Amniotic stem cell (primary cell): ENCODE results near the gene MYO18B.

Source experiments
- DNase-seq: peaks from one replicate; lab custom pipeline; 2025; lab: John Stamatoyannopoulos, UW

Gene MYO18B

DNA sequence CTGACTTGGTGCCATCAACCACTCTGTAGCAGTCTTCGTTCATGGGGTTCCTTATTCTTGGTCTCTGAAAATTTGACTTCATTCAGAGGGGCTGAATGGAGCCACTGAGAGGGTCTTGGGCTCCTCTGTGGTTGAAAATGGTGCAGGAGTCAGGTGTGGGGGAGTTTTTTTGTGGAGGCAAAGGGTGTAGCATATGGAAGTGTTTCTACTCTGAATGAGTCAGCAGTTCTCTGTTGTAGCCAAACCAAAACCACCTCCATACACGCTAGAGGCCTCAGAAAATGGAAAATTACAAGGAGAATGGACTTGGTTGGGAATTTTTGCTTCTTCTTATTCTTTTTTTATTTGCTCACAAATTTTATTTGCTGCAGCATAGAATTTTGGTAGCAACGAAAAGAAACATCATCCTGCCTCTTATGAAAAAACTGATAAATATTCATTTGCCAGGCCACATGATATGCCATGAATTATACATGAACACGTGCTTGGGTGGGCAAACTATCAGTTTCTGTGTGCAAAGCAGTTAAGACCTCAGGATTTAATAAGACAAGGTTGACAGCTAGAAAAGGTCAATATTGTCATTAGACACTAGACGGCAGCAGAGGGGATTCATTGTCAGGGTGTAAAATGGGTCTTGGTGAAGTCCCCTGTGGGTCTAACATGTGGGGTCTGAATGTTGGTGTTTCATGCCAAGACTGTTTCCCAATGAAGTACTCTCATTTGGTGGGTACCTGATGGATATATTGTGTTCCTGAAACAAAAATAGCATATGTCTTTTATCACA, 111.7 kb downstream of the MYO18B start:
- DNase-seq = no peak

DNA sequence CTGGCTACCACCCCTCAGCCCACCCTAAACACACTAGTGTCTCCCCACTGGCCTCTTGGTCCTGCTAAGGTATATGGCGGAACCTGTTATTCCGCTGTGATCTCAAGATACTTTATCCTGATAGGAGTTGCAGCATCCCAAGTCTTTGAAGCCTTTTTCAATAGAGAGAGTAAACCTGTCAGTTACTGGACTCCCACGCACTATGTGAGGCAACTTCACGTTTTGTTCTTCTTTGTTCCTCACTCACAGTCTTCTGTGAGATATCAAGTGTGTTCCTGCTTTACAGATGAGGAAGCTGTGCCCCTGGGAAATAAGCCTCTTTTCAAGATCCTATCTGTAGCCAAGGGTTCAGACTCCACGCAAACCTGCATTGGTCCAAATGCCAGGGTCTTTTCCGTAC, 127.8 kb downstream of the MYO18B start:
- no peak for DNase-seq

DNA sequence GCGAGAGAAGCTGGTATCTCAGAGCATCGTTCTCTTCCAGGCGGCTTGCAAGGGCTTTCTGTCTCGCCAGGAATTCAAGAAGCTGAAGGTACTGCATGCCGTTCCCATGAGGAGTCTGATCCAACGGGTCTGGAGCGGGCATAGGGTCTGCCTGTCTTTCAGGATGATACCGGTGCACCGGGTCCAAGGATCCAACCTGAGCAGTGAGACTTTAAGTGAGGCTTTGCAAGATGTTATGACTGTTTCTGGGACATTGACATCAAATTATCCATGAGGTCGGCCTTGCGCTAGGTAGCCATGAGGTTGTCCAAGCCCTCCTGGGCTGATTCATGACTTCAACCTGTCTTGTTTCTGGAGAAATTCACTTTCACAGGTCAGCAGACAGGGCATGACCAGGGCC, 132.3 kb downstream of the MYO18B start:
- no peak for DNase-seq

DNA sequence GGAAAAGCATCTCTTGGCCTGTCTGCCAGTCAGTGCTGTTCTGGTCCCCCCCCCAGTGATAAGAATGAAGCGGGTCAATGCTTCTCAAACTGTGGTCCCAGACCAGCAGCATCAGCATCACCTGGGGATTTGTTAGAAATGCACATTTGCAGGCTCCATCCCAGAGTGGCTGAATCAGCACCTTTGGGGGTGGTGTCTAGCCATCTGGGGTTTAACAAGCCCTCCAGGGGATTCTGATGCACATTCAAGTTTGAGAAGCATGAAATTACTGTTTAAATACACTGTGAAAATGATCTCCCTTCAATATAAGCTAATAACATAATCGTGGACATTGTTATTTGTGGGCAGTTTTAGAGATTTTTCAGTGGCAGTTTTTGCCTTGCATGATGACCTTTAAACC, 133.5 kb downstream of the MYO18B start:
- no peak for DNase-seq

DNA sequence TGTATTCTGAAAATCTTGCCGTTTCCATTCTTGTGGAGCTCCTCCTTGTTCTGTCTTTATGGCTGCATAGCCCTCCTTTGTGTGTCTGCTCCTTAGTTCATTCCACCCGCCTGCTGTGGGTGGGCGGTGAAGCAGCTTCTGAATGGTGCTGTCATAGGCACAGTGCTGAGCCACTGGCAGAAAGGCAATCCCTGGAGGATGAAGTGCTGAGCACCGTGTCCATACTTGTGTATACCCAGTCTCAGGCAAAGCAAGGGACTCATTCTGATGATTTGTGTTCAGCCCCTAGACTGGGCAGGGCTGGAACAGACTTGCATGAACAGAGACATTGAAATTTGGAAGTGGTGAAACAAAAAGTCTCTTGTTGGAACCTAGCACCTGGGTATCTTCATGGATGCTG, 134.9 kb downstream of the MYO18B start:
- DNase-seq = no peak

DNA sequence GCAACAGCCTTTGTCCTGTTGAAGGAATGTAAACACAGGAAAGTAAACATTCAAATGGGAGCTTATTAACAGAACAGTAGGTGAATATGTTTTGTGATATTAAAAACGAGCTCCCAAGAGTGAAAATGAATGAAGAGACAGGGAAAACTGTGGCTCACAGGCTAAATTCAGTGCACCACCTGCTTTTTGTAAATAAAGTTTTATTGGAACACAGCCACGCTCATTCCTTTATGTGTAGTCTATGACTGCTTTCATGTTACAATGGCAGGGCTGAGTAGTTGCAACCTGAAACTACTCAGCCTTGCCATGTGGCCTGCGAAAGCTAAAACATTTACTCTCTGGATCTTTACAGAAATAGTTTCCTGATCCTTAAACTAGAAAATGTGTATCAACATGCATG, 136.9 kb downstream of the MYO18B start:
- DNase-seq = no peak

DNA sequence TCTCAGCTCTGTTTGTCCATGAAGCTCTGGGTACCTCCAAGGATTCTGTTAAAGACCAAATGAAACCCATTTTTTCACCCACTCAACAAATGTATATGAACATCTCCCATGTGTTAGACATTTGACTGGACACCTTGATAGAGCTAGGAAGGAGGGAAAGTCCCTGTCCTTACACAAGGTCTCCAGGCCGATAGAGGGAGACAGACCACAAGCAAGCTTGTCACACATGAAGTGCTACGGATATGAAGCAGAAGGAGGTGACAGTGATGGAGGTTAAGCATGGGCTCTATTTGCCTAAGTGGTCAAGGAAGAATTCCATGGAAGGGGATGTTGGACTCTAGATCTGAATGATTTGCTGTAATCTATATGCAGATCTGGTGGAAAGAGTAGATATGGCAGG, 138.5 kb downstream of the MYO18B start:
- DNase-seq = no peak

DNA sequence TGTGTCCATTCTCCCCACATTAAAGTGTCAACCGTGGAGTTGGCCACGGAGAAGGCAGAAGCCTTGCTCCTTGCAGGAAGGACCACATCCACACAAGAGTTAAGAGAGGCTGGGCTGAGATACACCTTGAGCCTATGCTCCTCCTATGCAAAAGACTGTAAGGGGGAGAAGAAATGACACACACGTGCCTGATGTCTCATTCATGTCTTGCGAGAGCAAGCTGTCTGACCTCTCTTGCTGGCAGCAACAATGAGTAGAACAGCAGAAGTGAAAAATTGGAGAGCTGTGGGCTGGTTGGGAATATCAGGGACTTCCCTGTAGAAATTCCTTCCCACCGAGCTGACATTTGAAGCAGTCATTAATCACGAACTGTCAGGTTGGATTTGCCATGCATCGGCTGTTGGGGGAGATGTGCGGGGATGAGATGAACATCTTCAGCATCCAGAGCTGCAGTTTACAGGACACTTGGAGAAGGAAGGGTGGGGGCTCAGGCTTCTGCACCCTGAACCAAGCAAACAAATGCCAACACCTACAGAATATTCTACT, 139.3 kb downstream of the MYO18B start:
- no peak for DNase-seq

DNA sequence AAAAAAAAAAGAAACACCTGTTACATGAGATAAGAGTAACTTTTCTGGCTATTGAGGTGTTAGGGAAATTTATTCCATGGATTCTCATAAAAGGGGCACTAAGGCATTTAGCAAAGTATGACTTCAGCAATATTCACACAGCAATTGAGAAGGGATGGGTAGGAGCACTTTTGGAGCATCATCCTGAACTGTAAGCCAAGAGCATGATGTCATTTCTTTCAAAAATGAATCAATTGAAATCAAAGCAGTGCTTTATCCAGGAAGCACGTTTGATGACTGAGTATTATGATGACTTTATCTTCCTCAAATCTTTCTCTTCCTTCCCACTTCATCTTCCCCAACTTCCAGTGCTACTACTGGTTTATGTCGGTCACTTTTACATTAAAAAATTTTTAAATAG, 140.4 kb downstream of the MYO18B start:
- no peak for DNase-seq

DNA sequence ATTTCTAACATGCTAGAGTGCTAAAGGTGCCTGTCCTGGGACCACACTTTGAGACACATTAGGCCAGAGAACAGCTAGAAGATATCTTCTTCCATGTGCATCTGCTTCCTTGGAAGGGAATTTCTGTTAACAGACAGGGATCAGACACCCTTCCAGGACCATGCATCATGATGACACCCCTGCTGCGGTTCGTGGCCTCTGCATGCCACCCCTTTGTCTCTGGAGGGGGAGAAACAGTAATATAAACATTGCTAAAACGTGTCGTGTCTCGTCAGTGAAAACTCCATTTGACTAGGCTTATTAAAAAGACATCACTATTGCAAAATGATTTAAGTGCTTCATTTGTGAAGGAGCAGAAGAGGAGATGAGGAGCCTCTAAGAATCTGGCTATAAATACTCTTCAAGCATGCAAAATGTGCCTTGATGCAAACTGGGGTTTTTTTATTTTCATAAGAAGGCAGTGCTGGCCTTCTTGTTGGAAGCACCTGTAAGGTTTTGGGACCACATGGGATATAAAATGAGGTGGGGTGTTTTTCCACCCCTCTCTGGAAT, 141.6 kb downstream of the MYO18B start:
- no peak for DNase-seq

DNA sequence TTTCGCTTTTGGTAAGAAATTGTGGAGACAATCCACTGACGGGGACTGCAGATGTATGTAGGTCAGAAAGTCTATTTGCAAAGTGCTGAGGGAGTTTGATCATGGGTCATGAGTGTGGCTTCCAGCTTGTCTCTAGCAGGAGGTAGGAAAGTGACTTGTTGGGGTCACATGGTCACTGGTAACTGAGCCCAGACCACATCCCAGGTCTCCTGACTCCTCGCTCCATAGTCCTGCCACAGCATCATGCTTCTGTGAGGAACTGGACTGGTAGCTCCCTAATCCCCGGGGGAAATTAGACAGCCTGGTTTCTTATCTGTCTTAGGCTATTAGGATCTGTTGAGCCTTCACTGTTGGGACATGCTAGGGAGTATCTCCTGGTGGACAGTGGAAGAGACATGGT, 142.1 kb downstream of the MYO18B start:
- no peak for DNase-seq

DNA sequence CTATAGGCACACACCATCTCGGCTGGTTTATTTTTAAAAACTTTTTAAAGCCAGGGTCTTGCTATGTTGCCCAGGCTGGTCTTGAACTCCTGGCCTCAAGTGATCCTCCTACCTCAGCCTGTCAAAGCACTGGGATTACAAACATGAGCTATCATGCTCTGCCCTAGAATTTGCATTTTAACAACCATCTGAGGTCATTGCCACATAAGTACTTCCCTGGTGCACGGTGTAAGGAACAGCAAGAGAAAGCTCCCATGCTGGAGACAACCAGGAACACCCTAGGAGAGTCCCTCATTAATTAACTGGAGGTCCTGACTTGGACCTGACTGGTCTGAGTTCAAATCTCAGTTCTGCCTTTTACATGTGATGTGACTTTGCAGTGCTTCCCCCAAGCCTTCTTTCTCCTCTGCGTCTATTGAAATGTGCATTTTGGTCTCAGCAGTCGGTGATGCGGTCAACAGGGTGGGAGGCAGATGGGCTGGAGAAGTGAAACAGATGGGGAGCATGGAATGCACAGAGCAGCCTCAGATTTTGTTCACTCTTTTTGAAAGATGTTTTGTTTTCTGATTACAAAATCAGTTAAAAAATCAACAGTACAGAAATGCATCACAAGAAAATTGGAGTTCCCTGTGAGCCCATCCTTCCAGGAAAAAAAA, 146.5 kb downstream of the MYO18B start:
- no peak for DNase-seq

DNA sequence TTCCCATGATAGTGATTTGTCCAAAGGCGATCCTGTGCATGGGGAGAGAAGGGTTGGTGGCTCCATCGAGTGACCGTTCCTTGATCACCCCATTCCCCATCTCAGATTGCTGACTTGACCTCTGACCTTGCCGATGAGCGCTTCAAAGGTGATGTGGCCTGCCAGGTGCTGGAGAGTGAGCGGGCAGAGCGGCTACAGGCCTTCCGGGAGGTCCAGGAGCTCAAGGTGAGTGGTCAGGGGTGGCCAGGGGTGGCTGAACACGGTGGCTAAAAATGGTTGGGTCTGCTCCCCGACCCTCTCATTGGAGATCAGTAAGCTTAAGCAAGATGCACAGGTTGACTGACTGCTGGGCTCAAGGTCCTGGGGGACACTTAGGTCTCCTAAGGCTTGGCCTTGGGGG, 148.7 kb downstream of the MYO18B start:
- no peak for DNase-seq

DNA sequence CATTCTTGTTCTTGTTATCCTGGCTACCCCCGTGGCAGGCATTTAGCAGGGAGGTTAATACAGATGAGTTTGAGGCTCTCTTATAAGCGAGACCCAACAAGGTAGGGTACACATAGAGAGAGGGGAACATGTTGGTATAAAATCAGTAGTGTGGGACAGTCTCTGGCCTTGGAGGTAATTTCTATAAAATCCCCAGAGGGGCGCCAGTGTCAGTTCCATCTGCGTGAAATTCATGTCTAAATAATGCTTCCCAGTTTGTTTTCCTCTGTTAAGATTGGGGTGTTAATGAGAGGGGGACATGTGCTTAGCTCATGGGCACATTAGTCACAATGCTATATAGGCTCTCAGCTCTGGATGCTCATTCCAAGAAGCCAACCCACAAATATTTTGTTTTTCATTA, 150.7 kb downstream of the MYO18B start:
- DNase-seq = no peak

DNA sequence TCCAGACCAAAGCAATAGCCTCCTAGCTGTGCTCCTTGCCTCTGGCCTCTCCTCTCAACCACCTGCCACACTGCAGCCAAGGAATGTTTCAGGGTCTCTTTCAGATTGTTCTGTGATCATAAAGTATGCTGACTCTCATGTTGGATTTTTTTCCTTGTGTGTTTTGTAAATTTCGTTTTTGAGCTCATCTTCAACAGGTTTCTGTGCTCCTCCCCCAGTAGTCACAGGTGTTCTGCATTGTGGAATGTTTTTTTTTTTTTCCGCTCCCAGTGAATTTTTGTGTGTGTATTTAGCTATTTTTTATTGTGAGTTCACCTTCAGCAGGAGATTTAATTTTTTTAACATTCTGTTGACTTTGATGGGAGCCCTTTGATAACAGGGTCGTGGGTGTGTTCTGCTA, 153.7 kb downstream of the MYO18B start:
- DNase-seq = no peak

DNA sequence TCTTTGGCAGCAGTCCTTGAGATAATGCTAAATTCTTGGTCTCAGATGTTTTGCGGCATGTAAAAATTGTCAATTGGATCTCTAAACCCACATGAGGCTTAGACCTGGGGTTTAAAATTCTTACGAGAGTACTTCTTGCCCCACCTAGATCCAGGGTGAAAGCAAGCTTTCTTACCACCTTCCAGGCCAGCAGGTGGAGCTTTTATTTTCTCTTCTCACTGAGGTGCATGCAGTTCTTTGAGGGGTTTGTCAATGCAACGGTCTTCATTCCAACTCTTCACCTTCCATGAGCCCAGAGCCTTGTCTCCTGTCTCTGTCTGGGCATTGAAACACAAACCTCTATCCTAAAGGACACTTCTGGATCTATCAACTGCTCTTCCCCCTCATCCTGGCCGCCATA, 154.1 kb downstream of the MYO18B start:
- no peak for DNase-seq

DNA sequence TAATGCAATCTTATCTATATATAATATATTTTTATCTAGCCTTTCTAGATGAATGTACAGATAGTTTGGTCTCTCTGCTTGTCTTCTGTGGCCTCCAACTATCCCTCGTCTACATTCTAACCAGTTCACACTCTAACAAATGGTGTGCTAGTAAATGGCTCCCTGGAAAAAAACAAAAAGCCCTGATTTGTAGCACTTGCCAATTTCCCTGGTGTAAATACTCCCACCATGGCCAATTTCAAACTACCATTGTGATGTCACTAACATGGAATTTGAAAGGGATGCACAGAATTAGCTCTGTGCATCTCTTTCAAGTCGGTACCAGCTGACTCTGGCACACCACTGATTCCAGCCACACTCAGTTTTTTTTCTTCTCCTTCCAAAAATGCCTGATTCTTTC, 154.6 kb downstream of the MYO18B start:
- DNase-seq = no peak

DNA sequence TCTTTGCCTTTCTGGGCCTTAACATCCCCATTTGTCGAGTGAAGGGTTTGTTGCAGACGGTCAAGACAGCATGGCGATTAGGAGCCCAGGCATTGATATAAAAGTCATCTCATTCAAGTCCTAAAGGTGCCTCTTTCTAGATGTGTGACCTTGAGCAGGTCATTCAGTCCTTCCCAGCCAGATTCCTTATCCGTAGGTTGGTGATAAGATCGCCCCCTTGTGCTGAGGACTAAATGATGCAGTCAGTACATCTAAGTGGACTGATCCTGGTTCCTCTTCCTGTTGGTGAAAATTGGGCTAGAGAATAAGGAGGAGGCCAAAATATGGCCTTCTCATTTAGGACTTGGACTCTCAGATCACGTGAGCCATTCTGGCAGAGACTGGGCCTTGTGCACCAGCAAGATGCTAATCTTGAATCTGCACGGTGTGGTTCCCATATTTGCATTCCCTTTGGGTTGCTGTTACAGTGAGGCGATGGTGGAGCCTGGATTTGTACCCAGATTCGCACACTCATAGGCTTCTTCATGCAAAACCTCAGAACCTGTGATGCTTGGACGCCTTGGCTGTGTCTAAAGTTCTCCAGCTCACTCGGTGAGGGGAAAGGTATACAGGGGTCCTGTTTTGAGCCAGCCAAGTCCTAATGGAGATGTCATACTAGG, 156.8 kb downstream of the MYO18B start:
- DNase-seq = no peak

DNA sequence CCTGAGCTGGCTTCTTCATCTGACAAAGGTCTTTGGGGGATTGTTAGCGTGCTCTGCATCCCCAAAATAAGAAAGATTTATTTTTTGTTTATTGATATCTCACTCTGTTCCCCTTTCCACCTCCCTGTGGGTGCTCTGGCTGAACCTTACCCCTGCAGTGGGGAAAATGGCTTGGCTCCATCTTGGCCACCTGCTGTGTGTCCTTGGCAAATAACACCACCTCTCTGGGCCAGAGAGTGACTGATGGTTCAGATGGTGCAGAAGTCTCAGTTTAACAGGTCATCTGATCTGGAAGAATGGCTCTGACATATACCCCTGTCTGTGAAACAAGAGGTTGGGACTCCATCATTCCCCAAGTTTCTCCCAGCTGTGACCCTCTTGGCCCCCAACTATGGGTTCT, 157.6 kb downstream of the MYO18B start:
- no peak for DNase-seq

DNA sequence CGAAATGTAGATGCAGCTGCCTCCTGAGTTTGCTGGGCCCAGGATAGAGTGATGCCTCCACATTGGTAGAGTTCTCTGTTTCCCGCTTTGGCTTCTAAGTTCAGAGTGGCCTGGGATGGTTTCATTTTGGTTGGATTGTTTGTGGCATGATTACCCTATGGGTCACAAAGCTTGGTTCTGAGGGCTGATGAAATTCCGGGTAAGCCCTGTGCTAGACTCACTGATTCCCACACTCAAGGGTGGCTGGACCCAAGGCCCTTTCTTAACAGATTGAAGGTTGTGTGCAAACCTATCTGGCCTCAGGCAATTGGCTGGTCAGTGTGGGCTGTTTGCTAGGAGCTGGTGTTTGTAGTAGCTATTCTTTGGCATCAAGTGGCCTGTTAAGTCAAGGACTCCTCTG, 158.4 kb downstream of the MYO18B start:
- DNase-seq = no peak

DNA sequence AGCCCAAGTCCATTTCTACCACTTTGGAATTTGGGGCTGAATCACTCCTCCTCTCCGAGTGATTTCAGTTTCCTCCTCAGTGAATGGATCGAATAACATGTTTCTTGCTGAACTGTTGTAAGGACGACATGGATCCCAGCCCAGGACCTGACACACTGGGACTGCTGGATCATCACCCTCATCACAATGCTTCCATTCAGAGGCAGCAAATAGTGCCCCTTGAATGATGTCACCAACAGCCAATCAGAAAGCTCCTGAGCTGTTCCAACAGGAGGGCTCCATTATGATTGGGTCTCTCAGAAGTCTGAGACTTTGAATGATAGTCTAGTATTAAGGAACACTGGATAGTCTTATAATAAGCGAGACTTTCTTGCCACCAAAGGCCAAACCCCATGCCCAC, 158.9 kb downstream of the MYO18B start:
- DNase-seq = no peak

DNA sequence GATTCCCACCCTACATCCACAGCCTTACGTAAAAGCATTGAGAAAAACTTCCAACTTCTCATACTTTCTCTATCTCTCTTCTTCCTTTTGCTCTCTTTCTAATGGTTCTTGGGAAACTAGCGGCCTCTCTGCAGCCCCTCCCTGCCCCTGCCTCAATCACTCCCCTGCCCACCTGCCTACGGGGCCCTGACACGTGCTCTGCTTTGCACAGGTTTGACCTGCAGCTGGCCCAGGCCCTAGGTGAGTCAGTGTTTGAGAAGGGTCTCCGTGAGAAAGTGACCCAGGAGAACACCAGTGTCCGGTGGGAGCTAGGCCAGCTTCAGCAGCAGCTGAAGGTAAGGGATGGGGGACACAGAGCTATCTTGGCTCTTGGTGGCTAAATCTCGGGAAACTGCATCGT, 160.4 kb downstream of the MYO18B start:
- no peak for DNase-seq

DNA sequence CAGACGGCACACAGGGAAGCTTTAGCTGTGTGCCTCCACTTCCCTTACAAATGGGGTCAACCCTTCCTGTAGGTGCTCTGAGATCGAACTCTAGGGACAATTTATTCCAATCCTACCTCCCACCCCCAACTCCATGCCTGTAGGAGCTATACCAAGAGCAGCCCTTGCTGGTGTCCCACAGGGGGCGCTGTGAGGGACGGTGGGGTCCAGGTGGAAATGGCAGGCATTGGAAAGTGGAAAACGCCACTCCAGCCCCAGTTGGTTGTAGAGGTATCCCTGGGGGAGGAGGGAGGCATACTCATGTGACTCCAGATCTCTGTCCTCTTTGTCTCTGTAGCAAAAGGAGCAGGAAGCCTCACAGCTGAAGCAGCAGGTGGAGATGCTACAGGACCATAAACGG, 161.3 kb downstream of the MYO18B start:
- DNase-seq = no peak
